Testis (tissue), 2 donors: ENCODE measurements around the gene PEX10.

Experiments
- CTCF ChIP-seq, 3 experiments: fragments of 450-650 bp in 2 of 3; fragments of 200-600 bp in 1 of 3; sonication (generic) in 1 of 3; IDR thresholded peaks; one replicate each; pipeline ENCODE4 v1.5.1; 2016 to 2019; ENCODE audit warnings: antibody characterized with exemption in 3 of 3, mild to moderate bottlenecking in 2 of 3, moderate library complexity in 1 of 3
- POLR2A ChIP-seq: fragments of 450-650 bp; IDR thresholded peaks from one replicate; pipeline ENCODE4 v1.6.1; 2017; ENCODE audit warnings: antibody characterized with exemption, mild to moderate bottlenecking, moderate library complexity

- TF ChIP-seq CTCF (IDR thresholded peaks at IDR 0.05): no peak
- TF ChIP-seq POLR2A: no peak
Measured at GRCh38 chr1:2444138-2444591, 31.8 kb upstream of the PEX10 start.
